PC-9 (cell line): ENCODE data around the gene GPHN.

Source experiments
- EZH2 ChIP-seq: fragments of 200-600 bp; sonication (generic); IDR thresholded peaks from 2 replicates; pipeline ENCODE4 v1.8.0; 2017; ENCODE audit warnings: antibody characterized with exemption, low read depth
- TF ChIP-seq, protein P1 (sequence below): fragments of 200-600 bp; sonication (generic); conservative IDR thresholded peaks from 2 replicates; pipeline ENCODE4 v1.6.1; 2017; ENCODE audit warnings: mixed run types, antibody characterized with exemption, mild to moderate bottlenecking, moderate library complexity

DNA sequence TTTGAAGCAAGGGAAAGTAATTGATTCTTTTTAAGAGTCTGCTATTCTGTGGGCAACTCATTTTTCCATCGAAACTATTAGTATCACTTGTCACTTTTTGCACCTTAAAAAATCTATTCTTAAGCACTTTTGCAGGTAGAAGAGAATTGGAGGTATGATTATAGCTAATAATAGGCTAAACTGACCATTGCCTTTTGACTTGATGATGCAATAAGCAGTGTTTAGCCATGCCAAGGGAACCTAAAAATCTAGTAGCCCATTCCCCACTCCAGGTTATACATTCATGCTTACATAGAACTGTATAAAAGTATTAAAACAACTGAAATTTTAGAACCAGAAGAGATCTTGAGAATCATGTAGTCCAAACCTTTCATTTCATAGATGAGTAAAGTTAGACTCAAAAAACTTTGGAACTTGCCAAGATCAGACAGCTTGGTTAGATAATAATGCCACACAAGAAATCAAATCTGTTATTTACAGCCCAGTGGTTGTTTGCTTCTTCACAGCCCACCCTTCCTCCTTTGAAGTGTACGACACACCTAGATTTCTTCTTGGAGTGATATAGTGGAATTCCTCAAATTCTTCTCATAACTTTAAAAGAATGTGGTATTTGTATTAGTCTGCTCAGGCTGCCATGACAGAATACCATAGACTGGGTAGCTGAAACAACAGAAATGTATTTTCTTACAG is 659.6 kb downstream of the GPHN start:
- TF ChIP-seq, protein P1, sequence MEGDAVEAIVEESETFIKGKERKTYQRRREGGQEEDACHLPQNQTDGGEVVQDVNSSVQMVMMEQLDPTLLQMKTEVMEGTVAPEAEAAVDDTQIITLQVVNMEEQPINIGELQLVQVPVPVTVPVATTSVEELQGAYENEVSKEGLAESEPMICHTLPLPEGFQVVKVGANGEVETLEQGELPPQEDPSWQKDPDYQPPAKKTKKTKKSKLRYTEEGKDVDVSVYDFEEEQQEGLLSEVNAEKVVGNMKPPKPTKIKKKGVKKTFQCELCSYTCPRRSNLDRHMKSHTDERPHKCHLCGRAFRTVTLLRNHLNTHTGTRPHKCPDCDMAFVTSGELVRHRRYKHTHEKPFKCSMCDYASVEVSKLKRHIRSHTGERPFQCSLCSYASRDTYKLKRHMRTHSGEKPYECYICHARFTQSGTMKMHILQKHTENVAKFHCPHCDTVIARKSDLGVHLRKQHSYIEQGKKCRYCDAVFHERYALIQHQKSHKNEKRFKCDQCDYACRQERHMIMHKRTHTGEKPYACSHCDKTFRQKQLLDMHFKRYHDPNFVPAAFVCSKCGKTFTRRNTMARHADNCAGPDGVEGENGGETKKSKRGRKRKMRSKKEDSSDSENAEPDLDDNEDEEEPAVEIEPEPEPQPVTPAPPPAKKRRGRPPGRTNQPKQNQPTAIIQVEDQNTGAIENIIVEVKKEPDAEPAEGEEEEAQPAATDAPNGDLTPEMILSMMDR = no peak
- TF ChIP-seq EZH2 = no peak
